ENCODE data around the gene SRRM4.

- no peak for TF ChIP-seq CTCF (IDR thresholded peaks at IDR 0.05; ENCODE audit: low read length)
- TF ChIP-seq EZH2 (IDR thresholded peaks at IDR 0.05; ENCODE audit: borderline replicate concordance, low read length): no peak
Observed at GRCh38 chr12:119158402-119158801, 177.1 kb downstream of the SRRM4 start.

Measured in OCI-LY1 (cell line).